Activated CD4-positive, alpha-beta T cell treated with anti-CD3 and anti-CD28 coated beads, Interleukin-2, amount 10 ng/mL, durations not matched to agents 24 days and 14 days (primary cell): Measurements from ENCODE around the gene PUM1. TPM values are rescaled to one million over a fixed set of nuclear protein-coding genes. Genes with fewer than 3 reads are reported as not detected.
A peak's percentile ranks its signal among the peaks of the same experiment; 100 is the strongest.

Source experiments
- DNase-seq: peaks from one replicate; pipeline ENCODE4 v3.0.0; 2022
- H3K27ac Mint-ChIP-seq: one replicate; pipeline ENCODE4 v1.8.0; 2022; ENCODE audit warnings: mild to moderate bottlenecking, mixed read lengths
- H3K27me3 Mint-ChIP-seq: one replicate; pipeline ENCODE4 v1.8.0; 2022; ENCODE audit warnings: mixed read lengths
- H3K36me3 Mint-ChIP-seq: one replicate; pipeline ENCODE4 v1.8.0; 2022; ENCODE audit warnings: low read depth, mild to moderate bottlenecking, mixed read lengths
- H3K4me1 Mint-ChIP-seq: one replicate; pipeline ENCODE4 v1.8.0; 2021; ENCODE audit warnings: mixed read lengths
- H3K4me3 Mint-ChIP-seq: one replicate; pipeline ENCODE4 v1.8.0; 2022; ENCODE audit warnings: mild to moderate bottlenecking, moderate library complexity, mixed read lengths
- H3K9me3 Mint-ChIP-seq: one replicate; pipeline ENCODE4 v1.8.0; 2021; ENCODE audit warnings: mixed read lengths
- intact Hi-C: fragments of 100-400 bp; cut with micrococcal nuclease; formaldehyde crosslinking; loops from one replicate; pipeline ENCODE4 v1.15.1; 2023
- total RNA-seq: library from RNA; stranded (reverse); gene quantifications from 2 replicates; pipeline ENCODE4 v1.2.3, GENCODE V29; 2022

The PUM1 gene
- total RNA-seq, 1 donor from 2014 or later: 132 TPM

- H3K9me3 Mint-ChIP-seq: no peaks in the 10 kb centered on the region
- no peak overlapping the region for H3K27ac Mint-ChIP-seq
- H3K4me3 Mint-ChIP-seq: no peak overlapping the region
- intact Hi-C loops: no loop called here
- no peak for DNase-seq
- peaks cover 43% of the 10 kb centered on the region for H3K36me3 Mint-ChIP-seq
- no peaks in the 10 kb centered on the region for H3K27me3 Mint-ChIP-seq
- peaks cover 33% of the 10 kb centered on the region for H3K4me1 Mint-ChIP-seq
Measured at GRCh38 chr1:31006747-31007146, 58.8 kb downstream of the PUM1 start.

- no peak overlapping the region for H3K27ac Mint-ChIP-seq
- no peak overlapping the region for H3K4me3 Mint-ChIP-seq
- no peaks in the 10 kb centered on the region for H3K27me3 Mint-ChIP-seq
- H3K9me3 Mint-ChIP-seq: no peaks in the 10 kb centered on the region
- intact Hi-C loops: no loop called here
- DNase-seq: no peak
- H3K36me3 Mint-ChIP-seq: peaks cover 46% of the 10 kb centered on the region
- H3K4me1 Mint-ChIP-seq: peaks cover 28% of the 10 kb centered on the region
Measured at GRCh38 chr1:31005617-31006166, 59.8 kb downstream of the PUM1 start.

GRCh38 chr1:31005198-31005597 is 60.3 kb downstream of the PUM1 start:
- intact Hi-C loops: no loop called here
- H3K36me3 Mint-ChIP-seq: peaks cover 48% of the 10 kb centered on the region
- no peaks in the 10 kb centered on the region for H3K9me3 Mint-ChIP-seq
- H3K4me1 Mint-ChIP-seq: peaks cover 23% of the 10 kb centered on the region
- no peak overlapping the region for H3K4me3 Mint-ChIP-seq
- no peak for DNase-seq
- no peaks in the 10 kb centered on the region for H3K27me3 Mint-ChIP-seq
- no peak overlapping the region for H3K27ac Mint-ChIP-seq

GRCh38 chr1:31004231-31004621 is 61.3 kb downstream of the PUM1 start:
- Mint-ChIP-seq H3K4me1 (peaks cover 18% of the 10 kb centered on the region), H3K36me3 (peaks cover 51% of the 10 kb centered on the region), H3K9me3 (no peaks in the 10 kb centered on the region), H3K4me3 (no peak overlapping the region), H3K27me3 (no peaks in the 10 kb centered on the region), H3K27ac (no peak overlapping the region)
- DNase-seq: no peak
- intact Hi-C loops: no loop called here

GRCh38 chr1:31003613-31004230 is 61.8 kb downstream of the PUM1 start:
- no peak for DNase-seq
- Mint-ChIP-seq H3K4me1 (peaks cover 19% of the 10 kb centered on the region), H3K4me3 (no peak overlapping the region), H3K27me3 (no peaks in the 10 kb centered on the region), H3K36me3 (peaks cover 51% of the 10 kb centered on the region), H3K27ac (no peak overlapping the region), H3K9me3 (no peaks in the 10 kb centered on the region)
- intact Hi-C loops: no loop called here

- intact Hi-C loops: no loop called here
- Mint-ChIP-seq H3K4me1 (peaks cover 15% of the 10 kb centered on the region), H3K36me3 (peaks cover 61% of the 10 kb centered on the region), H3K9me3 (no peaks in the 10 kb centered on the region), H3K4me3 (no peak overlapping the region), H3K27me3 (no peaks in the 10 kb centered on the region), H3K27ac (no peak overlapping the region)
- no peak for DNase-seq
Measured at GRCh38 chr1:31000301-31000700, 65.2 kb downstream of the PUM1 start.

- peaks cover 57% of the 10 kb centered on the region for H3K36me3 Mint-ChIP-seq
- H3K27me3 Mint-ChIP-seq: no peaks in the 10 kb centered on the region
- H3K9me3 Mint-ChIP-seq: no peaks in the 10 kb centered on the region
- no peak for DNase-seq
- H3K27ac Mint-ChIP-seq: no peak overlapping the region
- intact Hi-C loops: no loop called here
- peaks cover 18% of the 10 kb centered on the region for H3K4me1 Mint-ChIP-seq
- no peak overlapping the region for H3K4me3 Mint-ChIP-seq
Measured at GRCh38 chr1:30998887-30999286, 66.6 kb downstream of the PUM1 start.

GRCh38 chr1:30998171-30998570 is 67.3 kb downstream of the PUM1 start:
- Mint-ChIP-seq H3K4me1 (peaks cover 21% of the 10 kb centered on the region), H3K9me3 (no peaks in the 10 kb centered on the region), H3K4me3 (no peak overlapping the region), H3K36me3 (peaks cover 57% of the 10 kb centered on the region), H3K27me3 (no peaks in the 10 kb centered on the region), H3K27ac (peak overlapping the region; percentile 31)
- no peak for DNase-seq
- intact Hi-C loops: no loop called here

GRCh38 chr1:30997463-30998057 is 68.0 kb downstream of the PUM1 start:
- H3K4me1 Mint-ChIP-seq: peaks cover 26% of the 10 kb centered on the region
- H3K27me3 Mint-ChIP-seq: no peaks in the 10 kb centered on the region
- H3K9me3 Mint-ChIP-seq: no peaks in the 10 kb centered on the region
- DNase-seq: no peak
- intact Hi-C loops: no loop called here
- H3K36me3 Mint-ChIP-seq: peaks cover 59% of the 10 kb centered on the region
- H3K27ac Mint-ChIP-seq: no peak overlapping the region
- H3K4me3 Mint-ChIP-seq: no peak overlapping the region

- H3K27me3 Mint-ChIP-seq: no peaks in the 10 kb centered on the region
- DNase-seq: no peak
- peaks cover 31% of the 10 kb centered on the region for H3K4me1 Mint-ChIP-seq
- peaks cover 64% of the 10 kb centered on the region for H3K36me3 Mint-ChIP-seq
- H3K9me3 Mint-ChIP-seq: no peaks in the 10 kb centered on the region
- intact Hi-C loops: no loop called here
- no peak overlapping the region for H3K4me3 Mint-ChIP-seq
- H3K27ac Mint-ChIP-seq: no peak overlapping the region
Measured at GRCh38 chr1:30995990-30996612, 69.4 kb downstream of the PUM1 start.

- peaks cover 75% of the 10 kb centered on the region for H3K36me3 Mint-ChIP-seq
- no peak overlapping the region for H3K4me3 Mint-ChIP-seq
- no peaks in the 10 kb centered on the region for H3K27me3 Mint-ChIP-seq
- intact Hi-C loops: no loop called here
- H3K27ac Mint-ChIP-seq: peak overlapping the region; percentile 36
- H3K4me1 Mint-ChIP-seq: peaks cover 45% of the 10 kb centered on the region
- no peak for DNase-seq
- H3K9me3 Mint-ChIP-seq: peaks cover 9% of the 10 kb centered on the region
Measured at GRCh38 chr1:30991862-30992606, 73.5 kb downstream of the PUM1 start.

GRCh38 chr1:30990591-30990990 is 74.9 kb downstream of the PUM1 start:
- H3K27me3 Mint-ChIP-seq: no peaks in the 10 kb centered on the region
- no peak for DNase-seq
- H3K4me1 Mint-ChIP-seq: peaks cover 42% of the 10 kb centered on the region
- H3K36me3 Mint-ChIP-seq: peaks cover 62% of the 10 kb centered on the region
- H3K27ac Mint-ChIP-seq: no peak overlapping the region
- intact Hi-C loops: no loop called here
- peaks cover 9% of the 10 kb centered on the region for H3K9me3 Mint-ChIP-seq
- no peak overlapping the region for H3K4me3 Mint-ChIP-seq

- no peak overlapping the region for H3K27ac Mint-ChIP-seq
- peaks cover 9% of the 10 kb centered on the region for H3K9me3 Mint-ChIP-seq
- H3K4me1 Mint-ChIP-seq: peaks cover 37% of the 10 kb centered on the region
- intact Hi-C loops: no loop called here
- H3K36me3 Mint-ChIP-seq: peaks cover 51% of the 10 kb centered on the region
- H3K4me3 Mint-ChIP-seq: no peak overlapping the region
- no peak for DNase-seq
- no peaks in the 10 kb centered on the region for H3K27me3 Mint-ChIP-seq
Measured at GRCh38 chr1:30988045-30988444, 77.5 kb downstream of the PUM1 start.

- intact Hi-C loops: no loop called here
- Mint-ChIP-seq H3K27ac (no peak overlapping the region), H3K27me3 (no peaks in the 10 kb centered on the region), H3K9me3 (peaks cover 9% of the 10 kb centered on the region), H3K36me3 (peaks cover 46% of the 10 kb centered on the region), H3K4me3 (no peak overlapping the region), H3K4me1 (peaks cover 34% of the 10 kb centered on the region)
- no peak for DNase-seq
Measured at GRCh38 chr1:30986755-30987154, 78.8 kb downstream of the PUM1 start.
